Upper lobe of left lung (tissue), 4 donors: ENCODE measurements around the gene AFAP1.

Experiments used
- CTCF ChIP-seq, 6 experiments: fragments of 450-650 bp in 4 of 6; fragments of 200-600 bp in 2 of 6; sonication (generic) in 2 of 6; IDR thresholded peaks; one replicate each; pipeline ENCODE4 v1.5.1; 2016 to 2019; ENCODE audit warnings: antibody characterized with exemption in 6 of 6
- EP300 ChIP-seq, 4 donors: sonication (generic); formaldehyde crosslinking; IDR thresholded peaks; one replicate each; pipeline ENCODE4 v1.5.1; 2017; ENCODE audit warnings: antibody characterized with exemption in 4 of 4, control low read depth in 2 of 4

- no peak for TF ChIP-seq CTCF (IDR thresholded peaks at IDR 0.05)
- TF ChIP-seq EP300 (IDR thresholded peaks at IDR 0.05), result no peak
Observed at GRCh38 chr4:7978489-7978888, 38.8 kb upstream of the AFAP1 start.
